Omental fat pad (tissue), 4 donors: Measurements from ENCODE around the gene NBEA. TPM values are rescaled to one million over a fixed set of nuclear protein-coding genes. Genes with fewer than 3 reads are reported as not detected.

Experiments
- ATAC-seq: fragments of 150-250 bp; one replicate; pipeline ENCODE4 v1.9.1; 2016; ENCODE audit warnings: mild to moderate bottlenecking, moderate library complexity; ENCODE audit not compliant: low FRiP score
- DNase-seq: peaks from one replicate; pipeline ENCODE4 v3.0.0-alpha.2; 2019; ENCODE audit warnings: low spot score
- CTCF ChIP-seq, 3 donors: fragments of 450-650 bp; IDR thresholded peaks; one replicate each; pipeline ENCODE4 v1.5.1; 2016 to 2017; ENCODE audit warnings: antibody characterized with exemption in 3 of 3, mild to moderate bottlenecking in 3 of 3, moderate library complexity in 2 of 3
- total RNA-seq, 4 donors: library from RNA; depleted of rRNA; stranded (reverse); fragments of >200 nt; gene quantifications; one replicate each; pipeline ENCODE4 v1.1.0, GENCODE V29; 2016

NBEA gene
- total RNA-seq, 4 donors from 2014 or later = 4.3 to 10.7 (median 6.1) TPM

GRCh38 chr13:35146686-35147085 is 204.6 kb downstream of the NBEA start:
- no peak for ATAC-seq
- no peak for DNase-seq
- no peak for TF ChIP-seq CTCF (IDR thresholded peaks at IDR 0.05)

- TF ChIP-seq CTCF (IDR thresholded peaks at IDR 0.05) = no peak
- ATAC-seq (no peak), DNase-seq (no peak)
These were observed 215.2 kb downstream of the NBEA start for GRCh38 chr13:35157143-35157755.

GRCh38 chr13:35159041-35159440 is 217.0 kb downstream of the NBEA start:
- no peak for DNase-seq
- ATAC-seq = no peak
- no peak for TF ChIP-seq CTCF (IDR thresholded peaks at IDR 0.05)

- no peak for ATAC-seq
- DNase-seq = no peak
- no peak for TF ChIP-seq CTCF (IDR thresholded peaks at IDR 0.05)
These were observed 218.8 kb downstream of the NBEA start for GRCh38 chr13:35160896-35161295.

GRCh38 chr13:35162420-35162819 is 220.3 kb downstream of the NBEA start:
- TF ChIP-seq CTCF (IDR thresholded peaks at IDR 0.05) = no peak
- DNase-seq (no peak), ATAC-seq (no peak)

- no peak for ATAC-seq
- no peak for DNase-seq
- no peak for TF ChIP-seq CTCF (IDR thresholded peaks at IDR 0.05)
These were observed 221.6 kb downstream of the NBEA start for GRCh38 chr13:35163674-35164073.

GRCh38 chr13:35164324-35164932 is 222.4 kb downstream of the NBEA start:
- no peak for ATAC-seq
- DNase-seq = no peak
- TF ChIP-seq CTCF (IDR thresholded peaks at IDR 0.05) = no peak
